DLD1 (cell line): ENCODE data around the gene GDI1.

Experiments used
- in situ Hi-C: cut with HindIII; loops from 2 replicates; pipeline ENCODE4 v1.10.0; 2017; ENCODE audit warnings: low sequenced_read_pairs

GDI1 gene

DNA sequence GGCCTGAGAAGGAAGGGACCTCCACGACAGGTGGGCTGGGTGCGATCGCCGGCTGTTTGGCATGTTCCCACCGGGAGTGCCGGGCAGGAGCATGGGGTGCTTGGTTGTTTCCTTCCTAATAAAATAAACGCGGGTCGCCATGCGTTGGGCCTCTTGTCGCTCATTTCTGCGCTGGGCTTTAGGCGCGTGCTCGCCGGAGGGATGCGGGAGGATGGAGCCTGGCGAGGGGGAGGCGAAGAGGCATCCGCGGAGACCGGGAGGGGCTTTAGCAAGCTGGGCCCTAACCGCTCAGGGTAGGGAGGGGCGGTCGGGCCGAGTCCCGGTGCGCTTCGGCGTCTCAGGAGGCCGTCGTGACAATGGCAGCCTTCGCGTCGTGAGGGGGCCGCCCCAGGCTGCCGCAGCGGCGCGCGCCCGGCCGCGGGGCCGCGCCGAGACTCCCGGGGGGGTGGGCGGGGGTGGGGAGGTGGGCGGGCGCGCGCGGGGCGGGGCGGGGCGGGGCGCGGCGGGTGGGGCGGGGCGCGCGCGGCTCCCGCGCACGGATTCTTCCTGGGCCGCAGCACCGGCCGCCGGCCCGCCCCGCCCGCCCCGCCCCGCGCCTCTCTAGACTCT lies 476 bp upstream of the GDI1 start:
- in situ Hi-C loops, result no loop called here

DNA sequence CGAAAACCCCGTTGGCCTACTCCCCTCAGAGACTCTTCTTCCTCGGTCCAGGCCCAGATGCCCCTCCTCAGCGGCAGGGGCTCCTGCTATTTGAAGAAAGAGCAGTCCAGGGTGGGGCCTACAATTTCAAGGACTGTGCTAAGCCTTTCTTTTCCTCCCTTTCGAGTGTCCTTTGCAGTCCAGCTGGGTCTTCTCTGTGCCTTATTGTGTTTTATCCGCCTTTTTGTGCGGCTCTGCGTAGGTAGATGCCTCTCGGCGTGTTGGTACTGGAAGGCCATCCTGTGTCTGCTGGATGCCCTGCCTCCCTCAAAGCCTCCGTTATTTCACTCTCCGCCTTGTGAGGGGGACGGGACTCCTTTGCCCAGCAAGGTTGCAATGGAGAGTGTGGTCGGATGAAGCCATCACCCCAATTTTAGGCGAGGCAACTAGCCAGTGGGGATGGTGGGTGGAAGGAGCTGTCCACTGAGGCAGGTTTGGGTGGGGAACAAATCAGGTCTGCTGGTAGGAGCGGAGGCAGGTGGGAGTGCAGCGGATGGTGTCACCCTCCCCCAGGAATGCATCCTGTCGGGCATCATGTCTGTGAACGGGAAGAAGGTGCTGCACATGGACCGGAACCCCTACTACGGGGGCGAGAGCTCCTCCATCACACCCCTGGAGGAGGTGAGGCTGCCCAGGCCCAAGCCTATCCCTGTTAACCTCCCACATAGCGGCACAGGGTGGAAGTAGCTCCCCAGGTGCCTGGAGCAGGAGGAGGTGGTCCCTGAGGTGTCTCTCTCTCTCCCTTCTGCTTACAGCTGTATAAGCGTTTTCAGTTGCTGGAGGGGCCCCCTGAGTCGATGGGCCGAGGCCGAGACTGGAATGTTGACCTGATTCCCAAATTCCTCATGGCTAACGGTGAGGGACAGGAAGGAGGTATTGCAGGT lies 1.3 kb downstream of the GDI1 start:
- in situ Hi-C loops, result no loop called here

DNA sequence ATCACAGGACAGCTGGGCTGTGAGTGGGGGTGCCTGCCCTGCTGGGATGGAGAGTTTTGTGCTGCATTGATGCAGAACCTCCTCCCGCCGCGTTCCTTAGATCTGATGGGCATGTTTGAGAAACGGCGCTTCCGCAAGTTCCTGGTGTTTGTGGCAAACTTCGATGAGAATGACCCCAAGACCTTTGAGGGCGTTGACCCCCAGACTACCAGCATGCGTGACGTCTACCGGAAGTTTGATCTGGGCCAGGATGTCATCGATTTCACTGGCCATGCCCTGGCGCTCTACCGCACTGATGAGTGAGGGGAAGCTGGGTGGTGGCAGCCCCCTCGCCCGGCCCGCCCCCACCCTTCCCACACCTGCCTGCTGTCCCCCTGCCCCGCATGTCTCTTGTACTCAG lies 2.9 kb downstream of the GDI1 start:
- in situ Hi-C loops, result no loop called here

DNA sequence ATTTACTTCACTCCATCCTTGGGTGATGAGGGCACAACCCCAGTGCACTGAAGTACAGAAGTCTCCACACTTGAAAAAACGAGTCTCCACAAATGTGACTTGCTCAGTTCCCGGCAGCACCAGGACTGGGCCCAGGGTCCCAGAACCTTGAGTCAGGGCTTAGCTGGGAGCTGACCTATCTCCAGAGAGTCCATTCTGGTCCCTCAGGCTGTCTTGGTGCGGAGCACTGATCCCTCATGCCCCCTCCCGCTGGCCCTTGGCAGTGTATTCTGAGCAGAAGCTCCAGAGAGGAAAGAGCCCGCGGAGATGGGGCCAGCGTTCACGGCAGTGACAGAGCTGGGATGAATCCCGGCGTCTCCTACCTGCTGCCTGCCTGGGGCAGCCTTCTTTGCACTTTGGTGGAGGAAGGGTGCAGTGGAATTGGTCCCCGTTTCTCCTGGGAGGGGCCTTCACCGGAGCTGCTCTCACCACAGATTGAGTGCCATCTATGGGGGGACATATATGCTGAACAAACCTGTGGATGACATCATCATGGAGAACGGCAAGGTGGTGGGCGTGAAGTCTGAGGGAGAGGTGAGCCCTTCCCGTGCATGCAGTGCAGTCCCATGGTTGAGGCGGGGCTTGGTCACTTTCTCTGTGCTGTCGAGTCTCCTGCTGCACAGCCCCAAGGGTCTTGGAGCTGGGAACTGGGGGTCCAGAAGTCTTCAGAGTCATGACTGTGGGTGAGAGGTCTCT lies 3.8 kb downstream of the GDI1 start:
- in situ Hi-C loops, result no loop called here

DNA sequence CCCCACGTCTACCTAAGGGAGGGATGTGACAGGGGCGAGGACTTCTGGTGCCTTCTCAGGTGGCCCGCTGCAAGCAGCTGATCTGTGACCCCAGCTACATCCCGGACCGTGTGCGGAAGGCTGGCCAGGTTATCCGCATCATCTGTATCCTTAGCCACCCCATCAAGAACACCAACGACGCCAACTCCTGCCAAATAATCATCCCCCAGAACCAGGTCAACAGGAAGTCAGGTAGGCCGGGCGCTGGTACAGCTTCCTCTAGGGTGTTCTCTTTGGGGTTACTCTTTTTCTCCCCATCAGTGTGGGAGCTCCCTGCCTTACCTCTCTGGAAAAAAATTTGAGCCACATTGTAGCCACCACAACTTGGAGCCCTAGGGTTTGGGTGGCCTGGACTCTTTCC lies 4.6 kb downstream of the GDI1 start:
- in situ Hi-C loops, result no loop called here

DNA sequence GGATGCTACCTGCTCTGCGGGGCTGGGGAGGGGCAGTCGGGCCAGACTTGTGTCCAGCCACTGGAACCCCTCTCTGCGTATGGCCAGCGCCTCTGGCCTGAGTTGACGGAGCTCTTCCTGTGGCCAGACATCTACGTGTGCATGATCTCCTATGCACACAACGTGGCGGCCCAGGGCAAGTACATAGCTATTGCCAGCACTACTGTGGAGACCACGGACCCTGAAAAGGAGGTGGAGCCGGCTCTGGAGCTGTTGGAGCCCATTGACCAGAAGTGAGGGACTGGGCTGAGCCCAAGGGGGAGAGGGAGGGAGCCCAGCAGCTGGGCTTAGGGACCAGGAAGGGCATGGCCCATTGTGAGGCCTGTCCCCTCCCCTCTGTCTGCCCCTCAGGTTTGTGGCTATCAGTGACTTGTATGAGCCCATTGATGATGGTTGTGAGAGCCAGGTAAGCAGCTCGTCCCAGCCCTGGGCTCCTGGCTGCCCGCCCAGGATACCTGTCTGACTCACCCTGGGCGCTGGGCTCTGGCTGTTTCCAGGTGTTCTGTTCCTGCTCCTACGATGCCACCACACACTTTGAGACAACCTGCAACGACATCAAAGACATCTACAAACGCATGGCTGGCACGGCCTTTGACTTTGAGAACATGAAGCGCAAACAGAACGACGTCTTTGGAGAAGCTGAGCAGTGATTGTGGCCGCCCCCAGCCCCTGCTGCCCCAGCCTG lies 5.2 kb downstream of the GDI1 start:
- in situ Hi-C loops, result no loop called here

DNA sequence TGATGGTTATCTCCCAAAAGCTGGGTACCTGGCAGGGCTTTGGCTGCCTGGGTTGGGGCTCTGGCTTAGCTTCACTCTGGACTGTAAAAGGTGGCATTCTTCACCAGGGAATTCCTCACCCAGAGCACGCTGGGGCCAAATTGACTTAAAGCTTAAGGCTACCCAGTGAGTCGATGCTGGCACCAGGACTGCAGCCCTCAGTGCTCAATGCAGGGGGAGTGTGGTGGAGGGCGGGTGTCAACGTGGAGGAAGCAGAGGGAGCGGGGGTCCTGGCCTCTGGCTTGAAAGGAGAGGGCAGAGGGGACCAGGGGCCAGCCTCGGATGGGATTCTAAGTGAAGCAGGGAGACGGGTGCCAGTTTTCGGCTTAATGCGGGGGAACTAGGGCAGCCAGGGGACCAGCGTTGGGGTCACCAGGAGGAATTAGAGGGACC lies 6.5 kb downstream of the GDI1 start:
- in situ Hi-C loops, result no loop called here

DNA sequence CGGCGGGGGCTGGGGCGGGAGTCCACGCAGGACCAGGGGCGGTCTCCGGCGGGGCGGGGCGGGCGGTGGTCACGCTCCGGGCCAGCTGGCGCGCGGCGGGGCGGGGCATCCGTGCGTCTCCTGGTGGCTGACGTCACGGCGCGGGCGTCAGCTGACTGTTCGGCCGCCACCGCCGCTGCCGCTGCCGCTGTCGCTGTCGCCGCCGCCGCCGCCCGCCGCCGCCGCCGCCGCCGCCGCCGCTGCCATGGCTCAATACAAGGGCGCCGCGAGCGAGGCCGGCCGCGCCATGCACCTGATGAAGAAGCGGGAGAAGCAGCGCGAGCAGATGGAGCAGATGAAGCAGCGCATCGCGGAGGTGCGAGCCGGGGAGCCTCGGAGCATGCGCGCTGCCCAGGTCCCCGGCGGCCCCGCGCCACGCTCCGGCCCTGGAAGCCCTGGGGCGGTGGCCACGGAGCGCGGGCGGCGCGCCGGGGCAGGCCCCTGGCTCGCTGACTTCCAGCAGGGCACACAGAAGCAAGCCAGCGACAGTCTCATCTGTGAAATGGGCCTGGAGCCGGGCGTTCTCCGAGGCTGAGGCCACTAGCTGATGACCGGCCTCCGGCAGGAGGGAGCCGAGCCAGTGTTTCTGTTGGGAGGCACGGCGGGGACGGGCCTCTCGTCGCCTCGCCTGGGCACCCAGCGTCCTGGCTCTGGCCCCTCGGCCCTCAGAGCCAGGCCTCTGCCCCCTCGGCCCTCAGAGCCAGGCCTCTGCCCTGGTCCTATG lies 7.2 kb downstream of the GDI1 start, which contains the start of gene FAM50A:
FAM50A (plus strand) TSS at position 150 of the 763 bp plus-strand sequence; CDS start at position 245, 95 bp downstream.
- in situ Hi-C loops, result no loop called here

DNA sequence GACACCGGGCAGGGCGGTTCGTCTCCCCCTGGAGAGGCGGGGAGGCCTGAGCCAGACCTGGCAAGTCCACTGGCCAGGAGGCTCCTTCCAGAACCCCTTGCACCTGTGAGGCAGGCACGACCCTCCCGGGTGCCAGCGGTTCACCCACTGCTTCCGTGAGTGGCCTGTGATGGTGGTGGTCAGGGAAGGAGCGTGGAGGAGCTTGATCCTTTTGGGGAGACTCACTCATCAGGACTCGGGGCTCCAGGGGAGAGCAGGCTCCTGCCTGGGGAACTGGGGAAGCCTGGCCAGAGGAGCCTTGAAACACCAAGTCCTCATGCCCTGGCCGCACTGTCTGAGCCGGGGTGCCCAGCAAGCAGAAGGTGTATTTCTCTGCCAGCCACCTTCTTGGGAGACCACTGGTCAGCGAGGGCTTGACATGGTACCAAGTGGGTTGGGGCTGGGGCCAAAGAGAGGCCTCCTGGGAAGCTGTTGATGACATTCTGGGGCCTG lies 7.8 kb downstream of the GDI1 start:
- in situ Hi-C loops, result no loop called here

DNA sequence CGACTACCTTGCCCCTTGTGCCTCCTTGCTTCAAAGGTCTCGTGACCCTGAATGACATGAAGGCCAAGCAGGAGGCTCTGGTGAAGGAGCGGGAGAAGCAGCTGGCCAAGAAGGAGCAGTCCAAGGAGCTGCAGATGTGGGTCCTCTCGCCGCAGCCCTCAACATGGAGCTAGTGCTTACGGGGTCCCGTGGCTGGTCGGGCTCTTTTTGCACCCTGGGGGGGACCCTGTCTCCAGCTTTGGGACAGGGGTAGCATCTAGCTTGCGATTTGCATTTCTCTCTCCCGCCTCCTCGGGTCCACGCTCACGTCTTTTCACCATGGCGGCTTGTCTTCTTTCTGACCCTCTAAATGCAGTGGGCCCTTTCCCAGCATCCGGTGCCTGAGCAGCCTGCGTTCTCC lies 8.8 kb downstream of the GDI1 start:
- in situ Hi-C loops, result no loop called here

DNA sequence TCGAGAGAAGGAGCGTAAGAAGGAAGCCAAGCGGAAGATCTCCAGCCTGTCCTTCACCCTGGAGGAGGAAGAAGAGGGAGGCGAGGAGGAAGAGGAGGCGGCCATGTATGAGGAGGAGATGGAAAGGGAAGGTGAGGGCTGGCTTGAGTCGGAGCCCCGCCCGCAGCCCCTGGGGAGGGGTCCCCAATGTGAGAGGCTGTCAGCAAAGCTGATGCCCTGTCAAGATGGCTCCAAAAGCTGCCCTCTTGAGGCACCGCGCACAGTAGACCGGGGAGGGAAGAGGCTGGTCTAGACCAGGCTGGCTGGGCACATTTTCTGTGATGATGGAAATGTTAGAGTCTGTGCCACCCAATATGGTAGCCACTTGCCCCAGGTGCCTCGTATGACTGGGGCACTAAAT lies 9.5 kb downstream of the GDI1 start:
- in situ Hi-C loops, result no loop called here

DNA sequence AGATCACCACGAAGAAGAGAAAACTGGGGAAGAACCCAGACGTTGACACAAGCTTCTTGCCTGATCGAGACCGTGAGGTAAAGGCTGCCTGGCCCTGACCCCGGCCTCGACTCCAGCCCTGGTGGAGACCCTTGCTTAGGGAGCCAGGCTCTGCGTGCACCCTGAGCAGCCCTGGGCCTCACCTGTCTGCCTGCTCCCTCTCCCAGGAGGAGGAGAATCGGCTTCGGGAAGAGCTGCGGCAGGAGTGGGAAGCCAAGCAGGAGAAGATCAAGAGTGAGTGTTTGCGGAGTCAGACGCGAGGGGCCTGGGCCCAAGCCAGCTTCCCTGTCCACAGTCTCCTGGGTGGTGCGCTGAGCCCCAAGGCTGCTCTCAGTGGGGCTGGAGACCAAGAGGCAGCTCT lies 11.5 kb downstream of the GDI1 start:
- in situ Hi-C loops, result no loop called here

DNA sequence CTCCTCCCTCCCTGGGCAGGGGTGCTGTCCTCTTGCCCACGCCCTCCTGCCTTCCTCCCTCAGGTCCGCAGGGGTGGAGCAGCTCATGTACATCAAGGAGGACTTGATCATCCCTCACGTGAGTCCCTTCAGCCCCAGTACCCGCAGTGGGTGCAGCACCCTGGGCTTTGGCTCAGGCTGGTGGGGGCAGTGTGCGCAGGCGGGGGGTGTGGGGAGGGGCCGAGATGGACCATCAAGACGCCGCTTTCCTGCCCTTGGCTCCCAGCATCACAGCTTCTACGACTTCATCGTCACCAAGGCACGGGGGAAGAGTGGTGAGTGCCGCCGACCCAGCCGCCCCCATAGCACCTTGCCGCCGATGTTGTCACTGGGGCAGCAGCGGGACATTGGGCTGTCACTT lies 12.7 kb downstream of the GDI1 start:
- in situ Hi-C loops, result no loop called here

DNA sequence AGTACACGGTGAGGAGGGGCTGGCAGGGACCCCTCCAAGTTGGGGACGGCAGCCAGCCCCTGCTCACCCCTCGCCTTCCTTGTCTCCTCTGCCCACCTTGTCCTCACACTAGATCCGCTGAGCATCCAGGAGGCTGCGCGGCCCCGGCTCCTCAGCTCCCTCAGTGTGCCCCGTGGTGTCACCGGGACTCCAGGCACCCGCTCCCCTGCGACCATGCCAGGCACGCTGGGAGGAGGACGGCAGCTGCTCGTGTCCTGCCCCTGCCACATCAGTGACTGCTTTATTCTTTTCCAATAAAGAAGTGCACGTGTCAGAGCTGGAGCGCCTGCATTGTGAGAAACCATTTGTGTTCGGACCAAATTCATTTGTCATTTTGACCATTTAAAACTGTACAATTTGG lies 13.4 kb downstream of the GDI1 start:
- in situ Hi-C loops, result no loop called here

DNA sequence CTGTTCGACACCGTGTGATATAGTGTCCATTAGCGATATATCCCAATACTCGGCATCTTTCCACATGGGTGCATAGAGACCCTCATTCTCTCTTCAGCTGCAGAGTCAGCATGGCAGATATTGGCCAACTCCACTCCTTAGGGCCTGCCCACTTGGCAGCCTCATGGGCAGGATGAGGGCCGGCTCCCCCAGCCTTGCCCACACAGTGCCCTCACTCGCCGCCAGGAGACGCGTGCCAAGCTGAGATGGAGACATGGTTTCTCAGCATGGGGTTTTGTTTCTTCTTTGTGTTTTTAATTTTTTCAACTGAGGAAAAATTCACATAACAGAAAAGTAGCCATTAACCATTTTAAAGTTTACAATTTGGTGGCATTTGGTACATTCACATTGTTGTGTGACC lies 15.9 kb downstream of the GDI1 start:
- in situ Hi-C loops, result no loop called here

DNA sequence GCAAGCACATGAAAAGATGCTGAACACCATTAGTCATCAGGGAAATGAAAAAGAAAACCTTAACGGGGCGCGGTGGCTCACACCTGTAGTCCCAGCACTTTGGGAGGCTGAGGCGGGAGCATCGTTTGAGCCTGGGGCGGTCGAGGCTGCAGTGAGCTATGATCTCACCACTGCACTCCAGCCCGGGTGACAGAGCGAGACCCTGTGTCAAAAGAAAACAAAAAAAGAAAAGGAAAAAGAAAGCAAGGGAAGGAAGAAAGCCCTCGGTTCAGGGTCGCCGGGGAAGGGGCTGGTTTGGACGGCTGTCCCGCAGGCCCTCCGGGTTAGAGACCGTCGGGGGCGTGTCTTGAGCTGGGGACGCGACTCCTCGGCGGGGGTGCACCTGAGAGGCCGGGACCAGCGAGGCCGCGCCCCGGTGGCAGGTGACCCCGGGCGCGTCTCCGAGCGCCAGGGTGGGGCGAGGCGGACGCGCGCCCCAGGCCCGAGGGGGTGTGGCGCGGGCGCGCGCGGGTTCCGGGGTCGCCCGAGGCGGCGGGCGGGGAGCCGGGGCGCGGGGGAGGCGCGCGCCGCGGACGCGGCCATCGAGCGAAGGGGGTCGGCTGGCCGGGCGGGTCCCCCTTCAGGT lies 20.6 kb downstream of the GDI1 start:
- in situ Hi-C loops, result no loop called here

DNA sequence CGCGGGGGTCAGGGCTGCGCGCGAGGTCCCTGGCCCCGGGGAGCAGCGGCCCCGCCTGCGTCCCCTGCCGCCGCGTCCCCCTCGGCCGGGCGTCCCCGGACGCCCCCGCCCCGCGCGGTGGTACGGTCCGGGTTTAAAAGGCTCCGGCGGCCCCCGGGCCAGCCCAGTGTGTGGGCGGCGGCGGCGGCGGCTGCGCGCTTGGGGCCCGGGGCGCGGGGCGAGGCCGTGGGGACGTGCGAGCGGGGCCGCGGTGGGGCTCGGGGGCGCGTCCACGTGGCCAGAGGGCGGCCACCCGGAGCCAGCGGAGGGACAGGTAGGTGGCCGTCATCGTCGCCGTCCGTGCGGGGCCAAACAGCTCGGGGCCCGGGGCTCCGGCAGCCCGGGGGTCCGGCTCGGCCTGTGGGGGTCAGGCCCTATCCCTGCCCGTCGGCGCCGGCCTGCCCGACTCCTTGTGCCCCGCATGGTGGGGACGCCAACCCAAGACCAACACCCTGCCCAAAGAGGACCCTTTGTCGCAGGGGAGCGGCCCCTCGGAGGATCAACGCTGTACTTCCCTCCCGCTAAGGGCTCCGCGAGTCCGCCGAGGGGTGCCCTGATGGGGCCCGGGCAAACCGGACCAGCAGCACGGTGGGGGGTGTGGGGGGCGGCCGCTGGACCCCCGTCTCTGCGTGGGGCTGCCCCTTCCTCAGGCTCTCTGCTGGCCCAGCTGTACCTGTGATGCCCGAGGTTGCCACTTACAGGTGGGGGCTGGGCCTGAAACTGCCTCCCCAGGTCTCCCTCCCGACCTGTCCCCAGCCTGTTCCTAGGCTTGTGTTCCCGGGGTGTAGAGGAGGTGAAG lies 21.4 kb downstream of the GDI1 start, which contains the start of gene PLXNA3:
PLXNA3 (plus strand) TSS at position 166 of the 838 bp plus-strand sequence. CDS start 1,903 bp downstream, outside the sequence.
- in situ Hi-C loops, result no loop called here

DNA sequence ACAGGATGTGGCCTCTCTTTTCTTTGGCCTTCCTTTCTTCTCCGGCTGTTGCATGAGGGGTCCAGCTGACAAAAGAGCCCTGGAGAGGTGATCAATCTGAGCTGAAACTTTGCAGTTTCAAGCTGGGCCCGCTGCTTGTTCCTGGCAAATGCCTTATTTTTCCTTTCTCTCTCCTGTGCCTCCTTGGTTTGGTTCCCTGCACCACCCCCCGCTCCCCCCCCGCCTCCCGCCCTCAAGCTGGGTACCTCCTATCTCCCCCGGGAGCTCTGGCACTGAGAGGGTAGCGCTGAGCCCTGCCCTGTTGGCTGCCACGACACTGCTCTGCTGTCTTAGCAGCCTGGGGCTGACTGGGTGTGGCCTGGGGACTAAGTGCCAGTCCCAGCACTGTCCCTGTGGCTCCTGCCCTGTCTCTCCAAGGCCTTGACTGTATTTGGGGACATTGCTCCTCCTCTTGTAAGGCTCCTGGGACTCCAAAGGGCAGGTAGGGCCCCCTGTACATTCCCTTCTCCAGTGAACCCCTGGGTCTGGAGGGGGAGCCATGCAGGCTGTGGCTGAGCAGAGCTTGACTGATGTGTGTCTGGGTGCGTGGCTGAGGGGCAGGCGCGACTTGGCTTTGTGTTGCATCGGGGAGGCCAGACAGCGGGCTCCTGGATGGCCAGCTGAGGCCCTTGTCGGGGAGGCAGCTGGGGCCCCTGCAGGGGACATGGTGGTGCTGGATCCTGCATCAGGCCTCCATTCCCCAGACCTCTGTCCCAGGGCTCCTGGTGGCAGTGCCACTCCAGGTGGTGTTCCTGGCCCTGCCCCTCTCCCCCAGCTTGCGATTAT lies 22.2 kb downstream of the GDI1 start:
- in situ Hi-C loops, result no loop called here
